Measurements from ENCODE around the gene SGCA. TPM values are rescaled to one million over a fixed set of nuclear protein-coding genes. Genes with fewer than 3 reads are reported as not detected.
A peak's percentile ranks its signal among the peaks of the same experiment; 100 is the strongest.

SGCA gene
- total and polyA plus RNA-seq, 9 of the 15 experiments (the other 6 are each of a cell fraction or from before 2014, with no cell fraction given): not detected

GRCh38 chr17:50169121-50169764 is 3.4 kb downstream of the SGCA start (continued):
- TF ChIP-seq ZNF146 (CRISPR knock-in tag; IDR thresholded peaks at IDR 0.05; ENCODE audit: unreplicated experiment) (no peak), CHD1 (IDR thresholded peaks at IDR 0.05; ENCODE audit: low read length) (no peak), RAD21 (CRISPR knock-in tag; conservative IDR thresholded peaks at IDR 0.05 in 1 of 2, IDR thresholded peaks at IDR 0.05 in 1 of 2) (peak; percentile 82 to 89), CREB1 (IDR thresholded peaks at IDR 0.05) (peak; percentile 23; the same call in 1 of the 2 replicates), CREB1 (CRISPR knock-in tag; IDR thresholded peaks at IDR 0.05) (no peak), ZNF165 (CRISPR knock-in tag; IDR thresholded peaks at IDR 0.05; ENCODE audit: borderline replicate concordance) (no peak), HDAC1 (IDR thresholded peaks at IDR 0.05) (peak in 1 of 2 experiments; percentile 56; a peak in 1 of 4 replicates), MYC (IDR thresholded peaks at IDR 0.05; ENCODE audit: low read depth, low read length) (0 out of 2 replicates have a peak, but pooled peaks have one; percentile 37), MYC (CRISPR knock-in tag; IDR thresholded peaks at IDR 0.05; ENCODE audit: borderline replicate concordance, low read depth) (no peak), NFE2L1 (tag; IDR thresholded peaks at IDR 0.05; ENCODE audit: borderline replicate concordance, low read depth) (no peak), UBTF (IDR thresholded peaks at IDR 0.05; ENCODE audit: borderline replicate concordance in 1 of 2, low read depth in 2 of 2, low read length in 2 of 2) (no peak), CBX3 (IDR thresholded peaks at IDR 0.05; ENCODE audit: borderline replicate concordance in 1 of 2, low read length in 2 of 2) (peak in 1 of 2 experiments; percentile 36; a peak in 1 of 3 replicates), ZNF354B (CRISPR knock-in tag; IDR thresholded peaks at IDR 0.05) (no peak), JUNB (CRISPR knock-in tag; conservative IDR thresholded peaks at IDR 0.05) (no peak), SMAD2 (IDR thresholded peaks at IDR 0.05; ENCODE audit: low read depth, low read length) (no peak), CBX8 (IDR thresholded peaks at IDR 0.05; ENCODE audit: borderline replicate concordance, extremely low read depth, low read depth, low read length, poor library complexity, severe bottlenecking) (no peak), THAP12 (CRISPR knock-in tag; IDR thresholded peaks at IDR 0.05) (no peak), BMI1 (IDR thresholded peaks at IDR 0.05; ENCODE audit: low read length) (no peak), NFIC (IDR thresholded peaks at IDR 0.05) (0 out of 2 replicates have a peak, but pooled peaks have one; percentile 16), NR2C1 (IDR thresholded peaks at IDR 0.05) (no peak), NR2C1 (tag; IDR thresholded peaks at IDR 0.05) (no peak)
- TF ChIP-seq, protein P1, sequence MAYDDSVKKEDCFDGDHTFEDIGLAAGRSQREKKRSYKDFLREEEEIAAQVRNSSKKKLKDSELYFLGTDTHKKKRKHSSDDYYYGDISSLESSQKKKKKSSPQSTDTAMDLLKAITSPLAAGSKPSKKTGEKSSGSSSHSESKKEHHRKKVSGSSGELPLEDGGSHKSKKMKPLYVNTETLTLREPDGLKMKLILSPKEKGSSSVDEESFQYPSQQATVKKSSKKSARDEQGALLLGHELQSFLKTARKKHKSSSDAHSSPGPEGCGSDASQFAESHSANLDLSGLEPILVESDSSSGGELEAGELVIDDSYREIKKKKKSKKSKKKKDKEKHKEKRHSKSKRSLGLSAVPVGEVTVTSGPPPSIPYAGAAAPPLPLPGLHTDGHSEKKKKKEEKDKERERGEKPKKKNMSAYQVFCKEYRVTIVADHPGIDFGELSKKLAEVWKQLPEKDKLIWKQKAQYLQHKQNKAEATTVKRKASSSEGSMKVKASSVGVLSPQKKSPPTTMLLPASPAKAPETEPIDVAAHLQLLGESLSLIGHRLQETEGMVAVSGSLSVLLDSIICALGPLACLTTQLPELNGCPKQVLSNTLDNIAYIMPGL (CRISPR knock-in tag; IDR thresholded peaks at IDR 0.05): no peak
